GM19240 (cell line): ENCODE results near the gene HIGD2B.
"Not testable (repeated sequence)": the region's sequence is repeated elsewhere in the genome, so short reads cannot be mapped to it uniquely, and the experiment has no call there.

Experiments
- DNase-seq: peaks from one replicate; pipeline ENCODE4 v3.0.0; 2011; ENCODE audit warnings: low spot score; ENCODE audit not compliant: insufficient read length

Gene HIGD2B

GRCh38 chr15:72685925-72686794 is at the start of gene HIGD2B, which contains the start of gene BBS4:
TSS of gene HIGD2B (minus strand) at chr15:72686182. CDS start at chr15:72676374, 9,808 bp downstream.
TSS of gene BBS4 (plus strand) at chr15:72686207. CDS start at chr15:72686228, 21 bp downstream.
- peak; percentile 60 for DNase-seq

- no peak for DNase-seq
Observed at GRCh38 chr15:72735111-72735510, 49.1 kb upstream of the HIGD2B start.

GRCh38 chr15:72733941-72734738 is 48.2 kb upstream of the HIGD2B start:
- no peak for DNase-seq

- DNase-seq: no peak
Observed at GRCh38 chr15:72732516-72732915, 46.5 kb upstream of the HIGD2B start.

GRCh38 chr15:72732086-72732485 is 46.1 kb upstream of the HIGD2B start:
- no peak for DNase-seq

- no peak for DNase-seq
Observed at GRCh38 chr15:72728821-72729220, 42.8 kb upstream of the HIGD2B start.

- DNase-seq: not testable (repeated sequence)
Observed at GRCh38 chr15:72728249-72728648, 42.3 kb upstream of the HIGD2B start.

GRCh38 chr15:72727154-72727553 is 41.2 kb upstream of the HIGD2B start:
- DNase-seq: no peak

GRCh38 chr15:72725851-72726250 is 39.9 kb upstream of the HIGD2B start:
- DNase-seq: not testable (repeated sequence)

GRCh38 chr15:72725446-72725845 is 39.5 kb upstream of the HIGD2B start:
- no peak for DNase-seq

GRCh38 chr15:72724028-72724427 is 38.0 kb upstream of the HIGD2B start:
- no peak for DNase-seq

- DNase-seq: no peak
Observed at GRCh38 chr15:72722071-72722696, 36.2 kb upstream of the HIGD2B start.

- not testable (repeated sequence) for DNase-seq
Observed at GRCh38 chr15:72708551-72709303, 22.7 kb upstream of the HIGD2B start.

- DNase-seq: no peak
Observed at GRCh38 chr15:72706266-72706665, 20.3 kb upstream of the HIGD2B start.

GRCh38 chr15:72700076-72700475 is 14.1 kb upstream of the HIGD2B start:
- no peak for DNase-seq

- DNase-seq: no peak
Observed at GRCh38 chr15:72698938-72699337, 13.0 kb upstream of the HIGD2B start.

GRCh38 chr15:72690938-72691337 is 5.0 kb upstream of the HIGD2B start:
- no peak for DNase-seq

- no peak for DNase-seq
Observed at GRCh38 chr15:72688697-72689096, 2.7 kb upstream of the HIGD2B start.

- no peak for DNase-seq
Observed at GRCh38 chr15:72685301-72685924, 569 bp downstream of the HIGD2B start.

- no peak for DNase-seq
Observed at GRCh38 chr15:72682772-72683171, 3.2 kb downstream of the HIGD2B start.

GRCh38 chr15:72680931-72681330 is 5.1 kb downstream of the HIGD2B start:
- DNase-seq: no peak
